ENCODE measurements around the gene MKX. TPM values are rescaled to one million over a fixed set of nuclear protein-coding genes. Genes with fewer than 3 reads are reported as not detected.

The MKX gene
- total RNA-seq, 4 donors from 2014 or later: 0.82 to 2.4 TPM; not detected in 2

DNA sequence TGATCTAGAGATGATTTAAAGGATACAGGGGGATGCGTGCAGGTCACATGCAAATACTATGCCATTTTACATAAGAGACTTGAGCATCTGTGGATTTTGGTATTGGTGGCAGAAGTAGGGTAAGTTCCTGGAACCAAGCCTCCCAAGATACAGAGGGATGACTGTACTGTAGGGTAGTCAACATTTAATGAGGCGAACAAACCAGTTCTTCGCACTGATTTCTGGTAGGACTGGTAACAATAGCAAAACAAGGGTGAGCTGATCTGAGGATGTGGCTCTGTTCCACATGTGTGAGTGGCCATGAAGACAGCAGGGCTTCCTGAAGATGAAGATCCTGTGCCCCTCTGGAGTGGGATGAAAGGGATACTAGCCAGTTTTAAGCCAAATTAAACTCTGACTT, 36.3 kb downstream of the MKX start:
- H3K27ac ChIP-seq: no peak overlapping the region
- in situ Hi-C loops (cut with MboI; ENCODE audit: low pct_ligation_motif_present in 1 of 4, low pct_unique_long_range_greater_than_20kb in 1 of 4, low sequenced_read_pairs in 3 of 4) (no loop called here), intact Hi-C loops (cut with DNase I; ENCODE audit: low total_unique reads) (no loop called here)
- TF ChIP-seq POLR2AphosphoS5 (IDR thresholded peaks at IDR 0.05) (no peak), EP300 (IDR thresholded peaks at IDR 0.05; ENCODE audit: low read depth) (no peak), POLR2A (IDR thresholded peaks at IDR 0.05) (no peak)
- TF ChIP-seq, protein P1, sequence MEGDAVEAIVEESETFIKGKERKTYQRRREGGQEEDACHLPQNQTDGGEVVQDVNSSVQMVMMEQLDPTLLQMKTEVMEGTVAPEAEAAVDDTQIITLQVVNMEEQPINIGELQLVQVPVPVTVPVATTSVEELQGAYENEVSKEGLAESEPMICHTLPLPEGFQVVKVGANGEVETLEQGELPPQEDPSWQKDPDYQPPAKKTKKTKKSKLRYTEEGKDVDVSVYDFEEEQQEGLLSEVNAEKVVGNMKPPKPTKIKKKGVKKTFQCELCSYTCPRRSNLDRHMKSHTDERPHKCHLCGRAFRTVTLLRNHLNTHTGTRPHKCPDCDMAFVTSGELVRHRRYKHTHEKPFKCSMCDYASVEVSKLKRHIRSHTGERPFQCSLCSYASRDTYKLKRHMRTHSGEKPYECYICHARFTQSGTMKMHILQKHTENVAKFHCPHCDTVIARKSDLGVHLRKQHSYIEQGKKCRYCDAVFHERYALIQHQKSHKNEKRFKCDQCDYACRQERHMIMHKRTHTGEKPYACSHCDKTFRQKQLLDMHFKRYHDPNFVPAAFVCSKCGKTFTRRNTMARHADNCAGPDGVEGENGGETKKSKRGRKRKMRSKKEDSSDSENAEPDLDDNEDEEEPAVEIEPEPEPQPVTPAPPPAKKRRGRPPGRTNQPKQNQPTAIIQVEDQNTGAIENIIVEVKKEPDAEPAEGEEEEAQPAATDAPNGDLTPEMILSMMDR (IDR thresholded peaks at IDR 0.05): no peak
- 93 to 100% methylated on average over 1 to 3 of the region's 3 CpGs for WGBS, 2 donors (ENCODE audit: low coverage in 1 of 2)
- H3K4me1 ChIP-seq: no peaks in the 10 kb centered on the region
- H3K4me3 ChIP-seq: no peak overlapping the region
- no peak for DNase-seq
- no peaks in the 10 kb centered on the region for H3K36me3 ChIP-seq
- H3K27me3 ChIP-seq: no peaks in the 10 kb centered on the region
- H3K9me3 ChIP-seq: no peaks in the 10 kb centered on the region

DNA sequence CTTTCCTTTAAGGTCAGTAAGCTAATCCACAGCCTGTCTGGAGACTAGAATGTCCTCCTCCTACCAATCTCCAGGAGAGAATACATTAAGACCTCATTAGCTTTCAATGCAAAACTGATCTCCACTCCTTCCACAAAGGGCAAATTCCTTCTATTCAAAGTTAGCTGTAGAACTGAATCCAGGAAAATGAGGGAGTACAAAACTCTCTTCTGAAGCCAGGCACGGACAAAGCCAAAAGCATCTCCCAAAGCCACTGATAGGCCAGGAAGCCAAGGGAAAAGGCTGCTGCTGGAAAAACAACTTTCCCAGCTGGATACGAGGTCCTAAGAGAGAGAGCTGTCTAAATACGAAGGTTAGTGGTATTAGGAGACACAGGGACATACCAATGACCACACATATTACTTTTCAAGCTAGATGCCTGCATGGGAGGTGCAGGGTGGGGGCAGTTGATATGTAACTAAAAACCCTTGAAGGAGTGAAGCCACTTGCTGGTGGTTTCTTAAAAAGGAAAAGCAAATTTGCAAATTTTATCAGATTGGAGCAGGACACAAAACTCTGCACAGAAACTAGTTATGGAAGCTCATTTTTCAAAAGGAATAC, 43.6 kb downstream of the MKX start:
- H3K4me3 ChIP-seq: no peak overlapping the region
- WGBS, 2 donors (ENCODE audit: low coverage in 1 of 2): 51 to 67% methylated on average over 3 of the region's 3 CpGs
- peaks cover 0 to 3% (median 0%) of the 10 kb centered on the region in 4 donors for H3K4me1 ChIP-seq

DNA sequence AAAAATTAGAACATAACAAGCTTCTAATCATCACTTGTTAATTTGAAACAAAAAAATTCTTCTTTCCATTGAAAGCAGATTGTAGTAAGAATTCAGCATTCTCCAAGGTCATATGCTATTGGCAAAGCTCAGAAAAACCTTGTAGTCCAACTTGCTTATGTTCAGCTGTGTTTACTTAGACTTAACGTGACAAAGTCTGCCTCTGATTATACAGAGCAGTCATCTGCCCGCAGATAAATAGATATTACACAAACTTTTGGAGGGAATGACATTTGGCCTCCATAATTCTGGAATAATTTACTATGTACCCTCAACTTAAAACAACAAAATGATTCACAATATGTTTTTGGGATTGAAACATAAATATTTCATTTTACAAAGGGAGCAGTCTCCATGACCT, 45.8 kb downstream of the MKX start:
- no peak overlapping the region for H3K4me3 ChIP-seq
- peaks cover 0 to 3% (median 2%) of the 10 kb centered on the region in 4 donors for H3K4me1 ChIP-seq
- H3K27me3 ChIP-seq: no peaks in the 10 kb centered on the region
- H3K9me3 ChIP-seq: no peaks in the 10 kb centered on the region
- WGBS, 2 donors (ENCODE audit: low coverage in 1 of 2): 5 to 15% methylated on average over 2 of the region's 2 CpGs
- no peaks in the 10 kb centered on the region for H3K36me3 ChIP-seq
- no peak for DNase-seq
- in situ Hi-C loops (cut with MboI; ENCODE audit: low pct_ligation_motif_present in 1 of 4, low pct_unique_long_range_greater_than_20kb in 1 of 4, low sequenced_read_pairs in 3 of 4): no loop called here
- intact Hi-C loops (cut with DNase I; ENCODE audit: low total_unique reads): no loop called here
- TF ChIP-seq POLR2A (IDR thresholded peaks at IDR 0.05): no peak
- TF ChIP-seq EP300 (IDR thresholded peaks at IDR 0.05; ENCODE audit: low read depth): no peak
- TF ChIP-seq, protein P1 (IDR thresholded peaks at IDR 0.05): no peak
- TF ChIP-seq POLR2AphosphoS5 (IDR thresholded peaks at IDR 0.05): no peak
- no peak overlapping the region for H3K27ac ChIP-seq

More for the DNA sequence above, 43.6 kb downstream of the MKX start:
- in situ Hi-C loops (cut with MboI; ENCODE audit: low pct_ligation_motif_present in 1 of 4, low pct_unique_long_range_greater_than_20kb in 1 of 4, low sequenced_read_pairs in 3 of 4): no loop called here
- DNase-seq: no peak
- no peaks in the 10 kb centered on the region for H3K9me3 ChIP-seq
- H3K36me3 ChIP-seq: no peaks in the 10 kb centered on the region
- intact Hi-C loops (cut with DNase I; ENCODE audit: low total_unique reads): no loop called here
- no peak for TF ChIP-seq POLR2A (IDR thresholded peaks at IDR 0.05)
- TF ChIP-seq EP300 (IDR thresholded peaks at IDR 0.05; ENCODE audit: low read depth): no peak
- TF ChIP-seq, protein P1 (IDR thresholded peaks at IDR 0.05): no peak
- no peak for TF ChIP-seq POLR2AphosphoS5 (IDR thresholded peaks at IDR 0.05)
- no peak overlapping the region for H3K27ac ChIP-seq
- H3K27me3 ChIP-seq: no peaks in the 10 kb centered on the region

DNA sequence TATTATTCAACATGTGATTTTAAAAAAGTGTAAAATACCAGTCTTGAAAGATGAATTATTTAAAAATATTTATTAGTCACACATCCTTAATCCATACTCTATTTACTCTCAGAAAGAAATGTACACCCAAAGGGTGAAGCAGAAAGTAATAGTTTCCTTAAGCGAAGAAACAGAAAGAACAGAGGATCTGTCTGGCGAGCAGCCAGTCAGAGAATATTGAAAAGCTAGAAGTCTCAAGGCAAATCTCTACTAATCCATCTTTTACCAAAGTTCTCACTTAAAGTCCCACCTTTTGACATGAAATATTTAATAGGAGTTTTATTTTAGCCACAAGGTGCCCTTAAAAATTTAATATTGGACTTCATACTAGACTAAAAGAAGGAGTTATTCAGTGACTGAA, 46.7 kb downstream of the MKX start:
- intact Hi-C loops (cut with DNase I; ENCODE audit: low total_unique reads) (loop anchor here (1.0 kb wide), 1 partner anchor 36 kb away; no protein-coding TSS in a partner anchor), in situ Hi-C loops (cut with MboI; ENCODE audit: low pct_ligation_motif_present in 1 of 4, low pct_unique_long_range_greater_than_20kb in 1 of 4, low sequenced_read_pairs in 3 of 4) (no loop called here)
- H3K9me3 ChIP-seq: no peaks in the 10 kb centered on the region
- 89 to 92% methylated on average over 2 of the region's 2 CpGs for WGBS, 2 donors (ENCODE audit: low coverage in 1 of 2)
- no peaks in the 10 kb centered on the region for H3K36me3 ChIP-seq
- H3K27ac ChIP-seq: no peak overlapping the region
- no peak for TF ChIP-seq EP300 (IDR thresholded peaks at IDR 0.05; ENCODE audit: low read depth)
- TF ChIP-seq, protein P1 (IDR thresholded peaks at IDR 0.05): no peak
- TF ChIP-seq POLR2A (IDR thresholded peaks at IDR 0.05): no peak
- no peak for TF ChIP-seq POLR2AphosphoS5 (IDR thresholded peaks at IDR 0.05)
- no peak overlapping the region for H3K4me3 ChIP-seq
- peaks cover 0 to 3% (median 2%) of the 10 kb centered on the region in 4 donors for H3K4me1 ChIP-seq
- no peak for DNase-seq
- H3K27me3 ChIP-seq: no peaks in the 10 kb centered on the region

Measured in transverse colon (tissue), 4 donors.